ENCODE measurements around the gene ERG28.

DNA sequence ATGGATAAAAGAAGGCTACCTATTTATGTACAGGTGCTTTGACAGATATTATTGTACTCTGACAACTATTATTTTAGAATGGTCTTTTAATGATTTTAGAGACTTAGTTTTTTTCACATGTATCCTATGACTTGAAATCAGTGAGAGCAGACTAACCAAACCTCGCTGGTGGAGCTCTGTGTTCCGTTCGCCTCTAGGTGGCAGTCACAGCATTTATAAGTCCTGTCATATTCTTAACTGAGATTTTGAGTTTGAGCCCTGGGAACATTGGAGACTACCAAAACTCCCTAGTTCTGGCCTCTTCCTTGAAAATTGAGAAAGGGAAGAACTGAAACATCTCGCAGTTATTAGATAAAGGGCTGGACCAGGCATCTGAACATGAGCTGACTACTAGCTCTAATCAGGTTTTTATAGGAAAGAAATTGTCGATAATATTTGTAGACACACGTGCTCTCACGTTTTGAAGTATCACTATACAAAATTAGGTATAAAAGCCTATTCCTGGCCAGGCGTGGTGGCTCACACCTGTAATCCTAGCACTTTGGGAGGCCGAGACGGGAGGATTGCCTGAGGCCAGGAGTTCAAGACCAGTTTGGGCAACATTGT, 48.6 kb upstream of the ERG28 start:
- TF ChIP-seq NFE2L2 (conservative IDR thresholded peaks at IDR 0.05; ENCODE audit: low read length), result no peak
- TF ChIP-seq, protein P1, sequence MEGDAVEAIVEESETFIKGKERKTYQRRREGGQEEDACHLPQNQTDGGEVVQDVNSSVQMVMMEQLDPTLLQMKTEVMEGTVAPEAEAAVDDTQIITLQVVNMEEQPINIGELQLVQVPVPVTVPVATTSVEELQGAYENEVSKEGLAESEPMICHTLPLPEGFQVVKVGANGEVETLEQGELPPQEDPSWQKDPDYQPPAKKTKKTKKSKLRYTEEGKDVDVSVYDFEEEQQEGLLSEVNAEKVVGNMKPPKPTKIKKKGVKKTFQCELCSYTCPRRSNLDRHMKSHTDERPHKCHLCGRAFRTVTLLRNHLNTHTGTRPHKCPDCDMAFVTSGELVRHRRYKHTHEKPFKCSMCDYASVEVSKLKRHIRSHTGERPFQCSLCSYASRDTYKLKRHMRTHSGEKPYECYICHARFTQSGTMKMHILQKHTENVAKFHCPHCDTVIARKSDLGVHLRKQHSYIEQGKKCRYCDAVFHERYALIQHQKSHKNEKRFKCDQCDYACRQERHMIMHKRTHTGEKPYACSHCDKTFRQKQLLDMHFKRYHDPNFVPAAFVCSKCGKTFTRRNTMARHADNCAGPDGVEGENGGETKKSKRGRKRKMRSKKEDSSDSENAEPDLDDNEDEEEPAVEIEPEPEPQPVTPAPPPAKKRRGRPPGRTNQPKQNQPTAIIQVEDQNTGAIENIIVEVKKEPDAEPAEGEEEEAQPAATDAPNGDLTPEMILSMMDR (IDR thresholded peaks at IDR 0.05), result peak; percentile 82
- TF ChIP-seq, protein P2, sequence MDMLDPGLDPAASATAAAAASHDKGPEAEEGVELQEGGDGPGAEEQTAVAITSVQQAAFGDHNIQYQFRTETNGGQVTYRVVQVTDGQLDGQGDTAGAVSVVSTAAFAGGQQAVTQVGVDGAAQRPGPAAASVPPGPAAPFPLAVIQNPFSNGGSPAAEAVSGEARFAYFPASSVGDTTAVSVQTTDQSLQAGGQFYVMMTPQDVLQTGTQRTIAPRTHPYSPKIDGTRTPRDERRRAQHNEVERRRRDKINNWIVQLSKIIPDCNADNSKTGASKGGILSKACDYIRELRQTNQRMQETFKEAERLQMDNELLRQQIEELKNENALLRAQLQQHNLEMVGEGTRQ (IDR thresholded peaks at IDR 0.05), result no peak
- TF ChIP-seq, protein P3, sequence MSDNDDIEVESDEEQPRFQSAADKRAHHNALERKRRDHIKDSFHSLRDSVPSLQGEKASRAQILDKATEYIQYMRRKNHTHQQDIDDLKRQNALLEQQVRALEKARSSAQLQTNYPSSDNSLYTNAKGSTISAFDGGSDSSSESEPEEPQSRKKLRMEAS (IDR thresholded peaks at IDR 0.05), result no peak
- TF ChIP-seq CEBPB (IDR thresholded peaks at IDR 0.05), result no peak
- TF ChIP-seq RNF2 (IDR thresholded peaks at IDR 0.05; ENCODE audit: borderline replicate concordance, low read depth), result no peak
- TF ChIP-seq POLR2AphosphoS2 (conservative IDR thresholded peaks at IDR 0.05; ENCODE audit: low read length), result no peak
- TF ChIP-seq POLR2A (IDR thresholded peaks at IDR 0.05; ENCODE audit: low read length), result no peak
- TF ChIP-seq EP300 (IDR thresholded peaks at IDR 0.05), result no peak
- TF ChIP-seq RAD21 (conservative IDR thresholded peaks at IDR 0.05 in 1 of 2, IDR thresholded peaks at IDR 0.05 in 1 of 2), result peak; percentile 77 to 82
- no peak for TF ChIP-seq TP53 (CRISPR knock-in tag; IDR thresholded peaks at IDR 0.05)
- no peak for TF ChIP-seq HDAC2 (IDR thresholded peaks at IDR 0.05)
- TF ChIP-seq, protein P4, sequence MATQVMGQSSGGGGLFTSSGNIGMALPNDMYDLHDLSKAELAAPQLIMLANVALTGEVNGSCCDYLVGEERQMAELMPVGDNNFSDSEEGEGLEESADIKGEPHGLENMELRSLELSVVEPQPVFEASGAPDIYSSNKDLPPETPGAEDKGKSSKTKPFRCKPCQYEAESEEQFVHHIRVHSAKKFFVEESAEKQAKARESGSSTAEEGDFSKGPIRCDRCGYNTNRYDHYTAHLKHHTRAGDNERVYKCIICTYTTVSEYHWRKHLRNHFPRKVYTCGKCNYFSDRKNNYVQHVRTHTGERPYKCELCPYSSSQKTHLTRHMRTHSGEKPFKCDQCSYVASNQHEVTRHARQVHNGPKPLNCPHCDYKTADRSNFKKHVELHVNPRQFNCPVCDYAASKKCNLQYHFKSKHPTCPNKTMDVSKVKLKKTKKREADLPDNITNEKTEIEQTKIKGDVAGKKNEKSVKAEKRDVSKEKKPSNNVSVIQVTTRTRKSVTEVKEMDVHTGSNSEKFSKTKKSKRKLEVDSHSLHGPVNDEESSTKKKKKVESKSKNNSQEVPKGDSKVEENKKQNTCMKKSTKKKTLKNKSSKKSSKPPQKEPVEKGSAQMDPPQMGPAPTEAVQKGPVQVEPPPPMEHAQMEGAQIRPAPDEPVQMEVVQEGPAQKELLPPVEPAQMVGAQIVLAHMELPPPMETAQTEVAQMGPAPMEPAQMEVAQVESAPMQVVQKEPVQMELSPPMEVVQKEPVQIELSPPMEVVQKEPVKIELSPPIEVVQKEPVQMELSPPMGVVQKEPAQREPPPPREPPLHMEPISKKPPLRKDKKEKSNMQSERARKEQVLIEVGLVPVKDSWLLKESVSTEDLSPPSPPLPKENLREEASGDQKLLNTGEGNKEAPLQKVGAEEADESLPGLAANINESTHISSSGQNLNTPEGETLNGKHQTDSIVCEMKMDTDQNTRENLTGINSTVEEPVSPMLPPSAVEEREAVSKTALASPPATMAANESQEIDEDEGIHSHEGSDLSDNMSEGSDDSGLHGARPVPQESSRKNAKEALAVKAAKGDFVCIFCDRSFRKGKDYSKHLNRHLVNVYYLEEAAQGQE (IDR thresholded peaks at IDR 0.05), result no peak
- TF ChIP-seq, protein P5, sequence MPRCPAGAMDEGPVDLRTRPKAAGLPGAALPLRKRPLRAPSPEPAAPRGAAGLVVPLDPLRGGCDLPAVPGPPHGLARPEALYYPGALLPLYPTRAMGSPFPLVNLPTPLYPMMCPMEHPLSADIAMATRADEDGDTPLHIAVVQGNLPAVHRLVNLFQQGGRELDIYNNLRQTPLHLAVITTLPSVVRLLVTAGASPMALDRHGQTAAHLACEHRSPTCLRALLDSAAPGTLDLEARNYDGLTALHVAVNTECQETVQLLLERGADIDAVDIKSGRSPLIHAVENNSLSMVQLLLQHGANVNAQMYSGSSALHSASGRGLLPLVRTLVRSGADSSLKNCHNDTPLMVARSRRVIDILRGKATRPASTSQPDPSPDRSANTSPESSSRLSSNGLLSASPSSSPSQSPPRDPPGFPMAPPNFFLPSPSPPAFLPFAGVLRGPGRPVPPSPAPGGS (IDR thresholded peaks at IDR 0.05), result no peak
